ENCODE results near the gene ZNRD2. TPM values are rescaled to one million over a fixed set of nuclear protein-coding genes. Genes with fewer than 3 reads are reported as not detected.

Gene ZNRD2
- total RNA-seq, 1 experiment from 2014 or later = 126 TPM

DNA sequence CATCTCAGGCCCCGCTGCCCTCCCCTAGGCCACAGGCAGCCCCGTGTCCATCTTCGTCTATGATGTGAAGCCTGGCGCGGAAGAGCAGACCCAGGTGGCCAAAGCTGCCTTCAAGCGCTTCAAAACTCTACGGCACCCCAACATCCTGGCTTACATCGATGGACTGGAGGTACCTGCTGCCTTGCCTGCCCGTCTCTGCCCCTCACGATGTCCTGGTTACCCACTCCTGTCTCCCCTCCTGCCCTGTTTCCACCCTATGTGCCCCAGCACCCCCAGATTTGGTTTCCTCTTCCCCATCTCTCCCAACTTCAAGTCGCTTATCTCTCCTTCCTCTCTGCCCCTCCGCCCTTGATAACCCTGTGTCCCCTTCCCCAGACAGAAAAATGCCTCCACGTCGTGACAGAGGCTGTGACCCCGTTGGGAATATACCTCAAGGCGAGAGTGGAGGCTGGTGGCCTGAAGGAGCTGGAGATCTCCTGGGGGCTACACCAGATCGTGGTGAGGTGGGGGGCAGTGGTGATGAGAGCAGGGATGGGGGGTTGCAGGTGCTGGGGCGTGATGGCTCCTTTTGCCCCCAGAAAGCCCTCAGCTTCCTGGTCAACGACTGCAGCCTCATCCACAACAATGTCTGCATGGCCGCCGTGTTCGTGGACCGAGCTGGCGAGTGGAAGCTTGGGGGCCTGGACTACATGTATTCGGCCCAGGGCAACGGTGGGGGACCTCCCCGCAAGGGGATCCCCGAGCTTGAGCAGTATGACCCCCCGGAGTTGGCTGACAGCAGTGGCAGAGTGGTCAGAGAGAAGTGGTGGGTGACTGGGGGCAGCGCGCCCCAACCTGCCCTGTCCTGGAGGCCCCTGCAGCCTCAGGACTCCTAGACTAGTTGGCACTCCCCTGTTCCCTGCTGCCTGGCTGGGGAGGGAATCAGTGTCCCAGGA, 44.5 kb upstream of the ZNRD2 start:
- Histone ChIP-seq H4K20me1 (ENCODE audit: low read length) (no peaks in the 10 kb centered on the region), H3K79me2 (ENCODE audit: low read length) (peaks cover 21% of the 10 kb centered on the region), H2AFZ (ENCODE audit: low read length) (peak overlapping the region; percentile 84), H3K9me2 (replicated peaks; ENCODE audit: low read length) (no peaks in the 10 kb centered on the region), H3K4me3 (ENCODE audit: low read length) (peak overlapping the region; percentile 99), H3K9ac (ENCODE audit: low read length) (peak overlapping the region; percentile 99), H3K4me2 (ENCODE audit: low read length) (peak overlapping the region; percentile 98), H3K36me3 (ENCODE audit: low read depth, low read length) (peaks cover 18% of the 10 kb centered on the region; the same call in 1 of the 2 replicates), H3K9me3 (ENCODE audit: low read length) (no peaks in the 10 kb centered on the region), H3K27ac (ENCODE audit: low read length) (0 out of 2 replicates have a peak overlapping the region, but pooled peaks have one; percentile 52), H3K4me1 (ENCODE audit: insufficient read depth, low read length) (peaks cover 11% of the 10 kb centered on the region), H3F3A (ENCODE audit: low read length, unreplicated experiment) (peaks cover 3% of the 10 kb centered on the region), H3K27me3 (ENCODE audit: low read length) (no peaks in the 10 kb centered on the region)
- TSS peak; percentile 56 for BruUV-seq (replicated peaks)
- DNase-seq (no peak), ATAC-seq (no peak)
- intact Hi-C loops (cut with micrococcal nuclease) = no loop called here
- POLR2A ChIA-PET (ENCODE audit: unreplicated experiment) = interaction anchor here (0.5 to 0.9 kb wide), 3 partner anchors 20 to 264 kb away, joined by 3 to 7 read pairs (median 6); partner anchors contain the start of gene POLA2
- CTCF ChIA-PET = interaction anchor here (0.6 to 1.0 kb wide), 4 partner anchors 34 to 110 kb away, joined by 3 to 12 read pairs (median 6); partner anchors contain the start of gene FAM89B
- TF ChIP-seq, protein P1, sequence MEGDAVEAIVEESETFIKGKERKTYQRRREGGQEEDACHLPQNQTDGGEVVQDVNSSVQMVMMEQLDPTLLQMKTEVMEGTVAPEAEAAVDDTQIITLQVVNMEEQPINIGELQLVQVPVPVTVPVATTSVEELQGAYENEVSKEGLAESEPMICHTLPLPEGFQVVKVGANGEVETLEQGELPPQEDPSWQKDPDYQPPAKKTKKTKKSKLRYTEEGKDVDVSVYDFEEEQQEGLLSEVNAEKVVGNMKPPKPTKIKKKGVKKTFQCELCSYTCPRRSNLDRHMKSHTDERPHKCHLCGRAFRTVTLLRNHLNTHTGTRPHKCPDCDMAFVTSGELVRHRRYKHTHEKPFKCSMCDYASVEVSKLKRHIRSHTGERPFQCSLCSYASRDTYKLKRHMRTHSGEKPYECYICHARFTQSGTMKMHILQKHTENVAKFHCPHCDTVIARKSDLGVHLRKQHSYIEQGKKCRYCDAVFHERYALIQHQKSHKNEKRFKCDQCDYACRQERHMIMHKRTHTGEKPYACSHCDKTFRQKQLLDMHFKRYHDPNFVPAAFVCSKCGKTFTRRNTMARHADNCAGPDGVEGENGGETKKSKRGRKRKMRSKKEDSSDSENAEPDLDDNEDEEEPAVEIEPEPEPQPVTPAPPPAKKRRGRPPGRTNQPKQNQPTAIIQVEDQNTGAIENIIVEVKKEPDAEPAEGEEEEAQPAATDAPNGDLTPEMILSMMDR (conservative IDR thresholded peaks at IDR 0.05; ENCODE audit: low read depth, low read length) = no peak
- TF ChIP-seq EZH2 (IDR thresholded peaks at IDR 0.05; ENCODE audit: low read length, unreplicated experiment) (no peak), EZH2phosphoT487 (IDR thresholded peaks at IDR 0.05; ENCODE audit: borderline replicate concordance, low read length) (no peak)

DNA sequence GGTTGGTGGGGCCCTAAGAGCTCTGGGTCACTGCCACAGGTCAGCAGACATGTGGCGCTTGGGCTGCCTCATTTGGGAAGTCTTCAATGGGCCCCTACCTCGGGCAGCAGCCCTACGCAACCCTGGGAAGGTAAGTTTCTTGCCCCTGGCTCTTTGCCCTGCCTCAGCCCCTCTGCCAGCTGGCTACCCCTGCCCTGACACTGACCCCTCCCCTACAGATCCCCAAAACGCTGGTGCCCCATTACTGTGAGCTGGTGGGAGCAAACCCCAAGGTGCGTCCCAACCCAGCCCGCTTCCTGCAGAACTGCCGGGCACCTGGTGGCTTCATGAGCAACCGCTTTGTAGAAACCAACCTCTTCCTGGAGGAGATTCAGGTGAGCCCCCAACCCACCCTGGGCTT, 43.5 kb upstream of the ZNRD2 start:
- Histone ChIP-seq H3K79me2 (ENCODE audit: low read length) (peaks cover 21% of the 10 kb centered on the region), H3F3A (ENCODE audit: low read length, unreplicated experiment) (peaks cover 3% of the 10 kb centered on the region), H3K27ac (ENCODE audit: low read length) (no peak overlapping the region), H3K4me2 (ENCODE audit: low read length) (peak overlapping the region; percentile 9; the same call in 1 of the 2 replicates), H3K9ac (ENCODE audit: low read length) (no peak overlapping the region), H3K36me3 (ENCODE audit: low read depth, low read length) (peaks cover 26% of the 10 kb centered on the region; the same call in 1 of the 2 replicates), H3K4me1 (ENCODE audit: insufficient read depth, low read length) (peaks cover 11% of the 10 kb centered on the region), H4K20me1 (ENCODE audit: low read length) (no peaks in the 10 kb centered on the region), H3K9me2 (replicated peaks; ENCODE audit: low read length) (no peaks in the 10 kb centered on the region), H2AFZ (ENCODE audit: low read length) (no peak overlapping the region), H3K27me3 (ENCODE audit: low read length) (no peaks in the 10 kb centered on the region), H3K9me3 (ENCODE audit: low read length) (no peaks in the 10 kb centered on the region), H3K4me3 (ENCODE audit: low read length) (no peak overlapping the region)
- DNase-seq = no peak
- POLR2A ChIA-PET (ENCODE audit: unreplicated experiment) = no interaction called here
- intact Hi-C loops (cut with micrococcal nuclease) = no loop called here
- CTCF ChIA-PET = no interaction called here
- BruUV-seq (replicated peaks) = no TSS peak
- ATAC-seq = no peak
- TF ChIP-seq, protein P1 (conservative IDR thresholded peaks at IDR 0.05; ENCODE audit: low read depth, low read length) = no peak
- TF ChIP-seq EZH2phosphoT487 (IDR thresholded peaks at IDR 0.05; ENCODE audit: borderline replicate concordance, low read length) (no peak), EZH2 (IDR thresholded peaks at IDR 0.05; ENCODE audit: low read length, unreplicated experiment) (no peak)
